HT1080 (cell line): ENCODE data around the gene CIAO2A. TPM values are rescaled to one million over a fixed set of nuclear protein-coding genes. Genes with fewer than 3 reads are reported as not detected.
A peak's percentile ranks its signal among the peaks of the same experiment; 100 is the strongest.
"Not testable (repeated sequence)": the region's sequence is repeated elsewhere in the genome, so short reads cannot be mapped to it uniquely, and the experiment has no call there.

Experiments used
- DNase-seq: peaks from one replicate; pipeline ENCODE4 v3.0.0-alpha.2; 2015; ENCODE audit warnings: low read depth
- polyA plus RNA-seq, 2 experiments: library from polyadenylated mRNA; depleted of rRNA; stranded (reverse); fragments of >200 nt; gene quantifications; 2 replicates each; pipeline ENCODE4 v1.2.3, GENCODE V29; 2015
- total RNA-seq: library from RNA; depleted of rRNA; stranded (reverse); fragments of >200 nt; shearing (Covaris generic); gene quantifications from 2 replicates; pipeline ENCODE4 v1.2.3, GENCODE V29; 2014; rRNA removed

CIAO2A gene, protein sequence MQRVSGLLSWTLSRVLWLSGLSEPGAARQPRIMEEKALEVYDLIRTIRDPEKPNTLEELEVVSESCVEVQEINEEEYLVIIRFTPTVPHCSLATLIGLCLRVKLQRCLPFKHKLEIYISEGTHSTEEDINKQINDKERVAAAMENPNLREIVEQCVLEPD
- 150 and 157 TPM in 2 replicates for total RNA-seq
- polyA plus RNA-seq (2015; cell fraction: cytosol; rRNA removed) = 115 and 136 TPM in 2 replicates
- polyA plus RNA-seq (2015; cell fraction: nucleus; rRNA removed) = 37.2 and 55.5 TPM in 2 replicates

DNA sequence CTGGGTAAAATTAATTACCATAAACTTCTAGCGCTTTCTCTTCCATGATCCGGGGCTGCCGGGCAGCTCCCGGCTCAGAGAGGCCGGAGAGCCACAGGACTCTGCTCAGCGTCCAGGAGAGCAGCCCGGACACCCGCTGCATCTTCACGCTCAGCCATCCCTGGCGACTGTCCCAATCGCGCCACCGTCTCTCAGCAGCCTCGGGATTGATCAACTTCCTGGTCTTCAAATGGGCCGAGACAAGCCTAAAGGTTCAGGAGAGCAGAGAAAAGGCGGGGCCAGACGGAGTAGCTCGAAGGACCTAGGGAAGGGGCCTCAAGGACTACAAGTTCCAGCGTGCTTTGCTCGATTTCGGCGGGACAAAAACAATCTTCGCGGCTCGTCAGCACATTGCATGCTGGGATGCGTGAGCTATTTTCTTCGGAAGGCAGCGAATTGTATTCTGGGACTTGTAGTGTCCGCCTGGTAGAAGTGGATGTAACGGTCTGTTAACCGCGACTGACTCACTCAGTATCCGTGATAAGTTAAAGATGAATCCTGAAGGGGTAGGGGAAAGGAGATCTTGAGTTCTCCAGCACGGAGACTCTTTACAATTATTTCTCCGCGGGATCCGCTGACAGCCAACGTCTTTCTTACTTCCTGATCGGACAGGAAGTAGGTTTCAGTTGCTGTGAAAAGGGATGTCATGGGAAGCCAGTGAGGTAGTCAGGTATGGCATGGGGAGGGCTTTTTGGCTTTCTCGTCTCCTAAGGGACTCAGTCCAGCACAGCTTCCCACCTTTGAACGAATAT is at the start of gene CIAO2A:
Gene CIAO2A (minus strand): TSS at position 212 of the 791 bp plus-strand sequence. CDS start 70 bp downstream, at position 142.
- peak; percentile 99 for DNase-seq

DNA sequence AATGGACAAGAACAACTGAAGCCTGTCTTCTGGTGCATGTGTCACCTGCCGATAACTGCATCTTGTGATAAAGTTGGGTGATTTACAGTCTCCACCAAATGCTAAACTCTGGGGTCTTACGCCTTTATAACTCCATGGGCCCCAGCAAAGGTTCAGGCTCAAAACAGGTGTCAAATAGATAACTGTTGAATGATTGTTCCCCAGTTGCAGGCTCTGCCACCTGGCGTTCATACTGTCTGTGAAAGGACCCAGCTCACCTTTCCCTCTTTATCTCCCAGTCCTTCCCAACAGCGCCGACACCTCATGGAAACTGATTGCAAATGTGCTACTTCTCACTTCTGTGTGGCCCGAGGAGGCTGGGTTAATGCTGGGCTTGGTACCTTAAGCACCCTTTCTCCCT is 49.6 kb upstream of the CIAO2A start:
- DNase-seq = no peak

DNA sequence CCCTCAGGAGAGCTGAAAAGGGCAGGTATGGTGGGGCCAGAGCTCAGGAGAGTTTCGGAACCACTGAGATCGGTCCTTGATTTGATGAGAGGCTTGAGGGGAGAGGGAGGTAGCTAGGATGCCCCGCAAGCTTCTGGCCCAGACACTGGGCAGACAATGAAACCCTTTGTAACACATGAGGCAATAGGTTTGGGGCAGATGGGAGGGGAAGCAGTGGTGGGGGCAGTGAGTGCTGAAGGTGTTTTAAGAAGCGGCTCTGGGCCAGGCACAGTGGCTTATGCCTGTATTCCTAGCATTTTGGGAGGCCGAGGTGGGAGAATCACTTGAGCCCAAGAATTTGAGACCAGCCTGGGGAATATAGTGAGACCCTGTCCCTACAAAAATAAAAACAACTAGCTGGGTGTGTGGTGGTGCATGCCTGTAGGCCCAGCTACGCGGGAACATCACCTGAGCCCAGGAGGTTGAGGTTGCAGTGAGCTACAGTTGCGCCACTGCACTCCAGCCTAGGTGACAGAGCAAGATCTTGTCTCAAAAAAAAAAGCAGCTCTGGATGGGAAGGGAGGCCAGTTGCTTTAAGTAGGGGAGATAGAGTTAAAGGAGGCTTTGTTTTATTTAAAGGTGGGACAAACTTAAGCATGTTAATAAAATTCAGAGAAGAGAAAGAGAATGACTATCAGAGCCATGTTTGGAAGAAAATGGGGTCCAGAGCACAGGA is 48.3 kb upstream of the CIAO2A start:
- DNase-seq = no peak

DNA sequence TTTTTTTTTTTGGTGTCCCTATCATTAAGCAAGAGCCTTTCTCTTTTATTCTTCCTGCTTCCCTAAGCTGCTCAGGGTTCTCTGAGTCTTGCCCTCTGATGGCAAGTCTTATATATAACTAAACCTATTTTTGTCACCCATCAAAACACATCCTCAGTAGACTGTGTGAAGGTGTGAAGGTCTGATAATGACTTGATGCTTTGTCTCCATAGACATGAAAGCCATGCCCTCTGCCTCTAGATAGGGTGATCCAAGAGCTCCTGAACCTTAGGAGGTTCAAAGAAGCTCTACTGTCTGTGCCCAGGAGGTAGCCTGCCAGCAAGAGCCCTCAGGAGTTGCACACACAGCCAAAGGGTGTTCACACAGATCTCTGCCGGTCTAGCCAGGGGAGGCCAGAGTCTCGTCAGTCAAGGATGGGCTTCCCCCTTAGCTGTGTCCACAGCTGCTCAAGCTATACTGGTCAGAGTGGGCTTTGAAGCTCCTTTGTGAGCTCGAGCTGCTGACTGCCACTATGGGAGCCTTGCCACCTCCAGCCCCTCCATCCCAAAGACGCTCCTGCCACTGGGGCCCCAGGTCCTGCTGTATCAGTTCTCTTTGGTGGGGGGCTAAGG is 44.8 kb upstream of the CIAO2A start:
- no peak for DNase-seq

DNA sequence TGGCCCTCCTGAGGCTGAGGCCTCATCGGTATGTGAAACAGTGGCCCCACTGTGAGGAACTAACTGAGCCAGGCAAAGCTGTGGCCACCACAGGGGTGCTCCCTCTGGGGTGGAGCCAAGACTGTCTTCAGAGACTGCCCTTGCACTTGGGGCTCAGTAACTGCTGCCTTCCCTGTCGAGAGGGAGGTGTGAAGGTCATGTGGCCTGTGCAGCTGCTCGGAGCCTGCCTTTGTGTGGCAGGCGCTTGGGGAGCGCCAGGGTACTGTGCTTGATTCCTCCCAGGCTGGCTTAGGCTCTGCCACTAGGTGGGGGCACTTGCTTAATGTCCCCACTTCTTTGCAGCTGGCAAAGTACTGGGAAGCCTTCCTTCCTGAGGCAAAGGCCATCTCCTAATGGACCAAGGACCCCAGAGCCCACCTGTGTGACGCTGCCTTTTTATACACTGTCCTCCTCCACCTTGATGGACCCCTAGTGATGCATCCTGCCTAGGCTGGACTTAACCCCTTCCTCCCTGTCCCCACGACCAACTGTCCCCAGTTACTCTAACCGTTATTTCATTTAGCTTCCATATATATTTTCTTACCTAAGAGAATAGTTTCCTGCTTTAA is 43.7 kb upstream of the CIAO2A start:
- no peak for DNase-seq

DNA sequence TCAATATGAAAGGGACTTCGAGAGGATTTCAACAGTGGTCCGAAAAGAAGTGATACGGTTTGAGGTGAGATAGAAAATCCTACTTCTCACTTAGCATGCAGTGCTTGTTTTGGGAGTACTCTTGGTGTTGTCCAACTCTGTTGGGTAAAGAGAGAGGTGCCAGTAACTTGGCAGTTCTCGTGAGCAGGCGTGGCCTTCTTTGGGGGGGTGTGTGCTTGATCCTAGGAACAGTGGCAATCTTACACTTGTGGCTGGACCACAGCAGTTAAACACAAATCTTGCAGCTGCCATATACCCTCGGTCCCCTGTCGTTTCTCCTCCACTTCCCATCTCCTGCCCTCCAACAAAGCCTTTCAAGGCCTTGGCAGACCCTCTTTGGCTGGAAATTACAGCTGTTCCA is 42.7 kb upstream of the CIAO2A start:
- DNase-seq = no peak

DNA sequence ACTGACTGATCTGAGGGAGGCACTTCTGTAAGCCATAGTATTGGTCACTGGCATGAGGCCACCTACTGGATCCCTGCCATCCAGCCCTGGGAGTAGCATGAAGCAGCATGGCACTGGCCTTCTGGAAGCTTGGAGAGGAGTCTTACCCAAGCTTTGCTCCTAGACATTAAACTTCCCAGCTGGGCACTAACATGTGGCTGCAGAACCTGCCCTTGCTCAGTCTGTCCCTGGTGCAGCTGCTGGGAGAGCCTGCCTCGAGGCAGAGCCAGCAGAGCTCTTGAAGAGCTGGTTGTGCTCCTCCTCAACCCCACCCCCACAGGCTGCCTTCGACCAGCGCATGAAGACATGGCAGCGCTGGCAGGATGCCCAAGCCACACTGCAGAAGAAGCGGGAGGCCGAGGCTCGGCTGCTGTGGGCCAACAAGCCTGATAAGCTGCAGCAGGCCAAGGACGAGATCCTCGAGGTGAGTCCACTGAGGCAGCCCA is 40.7 kb upstream of the CIAO2A start:
- no peak for DNase-seq

DNA sequence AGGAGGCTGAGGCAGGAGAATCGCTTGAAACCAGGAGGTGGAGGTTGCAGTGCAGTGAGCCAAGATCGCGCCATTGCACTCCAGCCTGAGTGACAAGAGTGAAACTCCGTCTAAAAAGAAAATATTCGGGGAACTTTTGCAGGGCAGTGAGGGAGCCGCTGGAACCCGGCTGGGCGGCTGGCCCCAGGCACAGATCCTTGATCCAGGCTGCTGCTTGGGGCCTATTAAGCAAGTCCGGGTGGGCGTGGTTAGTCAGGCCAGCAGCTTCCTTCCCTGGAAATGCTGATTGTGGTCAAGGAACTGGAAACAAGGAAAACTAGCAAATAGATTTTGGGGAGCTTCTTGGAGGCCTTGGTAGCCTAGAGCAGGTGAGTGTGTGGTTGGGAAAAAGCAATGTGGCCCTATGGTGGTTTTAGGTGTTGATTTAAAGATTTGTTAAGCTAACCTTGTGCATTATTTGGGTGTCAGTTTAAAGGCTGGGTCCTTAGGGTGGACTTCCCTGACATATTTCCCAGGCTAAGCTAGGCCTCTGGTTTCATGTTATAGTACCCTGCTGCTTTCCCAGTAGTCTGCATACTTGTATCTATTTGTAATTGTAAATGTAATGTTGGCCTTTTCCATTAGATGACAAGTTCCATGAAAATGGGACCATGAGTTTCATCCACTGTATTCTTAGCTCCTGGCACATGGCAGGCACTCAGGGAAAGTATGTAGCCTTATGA is 40.1 kb upstream of the CIAO2A start:
- DNase-seq = no peak

DNA sequence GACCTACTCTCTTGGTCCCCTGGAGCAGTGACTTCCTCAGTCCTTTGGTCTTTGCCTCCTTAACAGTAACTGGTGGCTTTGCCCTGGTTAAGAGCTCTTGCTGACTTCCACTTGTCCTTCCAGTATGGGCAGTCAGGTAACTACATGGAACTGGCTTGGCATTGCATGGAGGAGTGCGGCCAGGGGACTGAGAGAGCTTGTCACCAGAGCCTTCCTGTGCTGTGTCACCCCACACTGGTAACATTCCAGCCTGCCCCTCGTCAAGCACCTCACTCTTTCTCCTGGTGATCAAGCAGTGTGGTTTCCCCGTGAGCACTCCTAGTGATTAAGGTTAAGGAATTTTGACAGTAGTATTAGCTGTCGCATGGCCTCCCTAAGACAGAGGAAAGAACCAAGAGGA is 38.6 kb upstream of the CIAO2A start:
- no peak for DNase-seq

DNA sequence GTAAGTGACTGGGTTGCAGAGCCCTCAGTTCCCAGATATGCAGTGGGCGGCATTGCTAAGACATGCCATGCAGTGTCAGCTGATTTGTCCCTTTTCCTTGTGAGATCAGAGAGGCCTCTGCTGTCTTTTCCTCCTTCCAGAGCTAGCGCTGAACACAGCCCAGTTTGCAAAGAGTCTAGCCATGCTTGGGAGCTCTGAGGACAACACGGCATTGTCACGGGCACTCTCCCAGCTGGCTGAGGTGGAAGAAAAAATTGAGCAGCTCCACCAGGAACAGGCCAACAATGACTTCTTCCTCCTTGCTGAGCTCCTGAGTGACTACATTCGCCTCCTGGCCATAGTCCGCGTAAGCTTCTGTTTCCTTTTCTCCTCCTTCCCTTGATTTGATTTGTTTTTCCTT is 37.9 kb upstream of the CIAO2A start:
- no peak for DNase-seq

DNA sequence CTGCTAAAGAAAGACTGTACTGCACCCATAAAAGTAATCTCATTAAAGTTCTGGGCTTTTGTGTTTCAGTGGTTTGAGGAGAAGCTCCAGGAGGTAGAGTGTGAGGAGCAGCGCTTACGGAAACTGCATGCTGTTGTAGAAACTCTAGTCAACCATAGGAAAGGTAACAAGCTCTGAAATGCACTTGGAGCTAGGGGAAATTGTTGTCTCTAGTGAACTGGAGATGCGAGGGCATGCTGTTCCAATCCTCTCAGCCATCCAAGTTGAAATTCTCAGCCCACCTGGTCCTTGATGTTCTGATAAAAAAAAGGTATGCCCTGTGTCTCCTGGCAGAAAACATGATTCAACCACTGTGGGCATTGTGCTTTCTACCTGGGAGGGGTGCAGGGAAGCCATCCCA is 36.5 kb upstream of the CIAO2A start:
- no peak for DNase-seq

DNA sequence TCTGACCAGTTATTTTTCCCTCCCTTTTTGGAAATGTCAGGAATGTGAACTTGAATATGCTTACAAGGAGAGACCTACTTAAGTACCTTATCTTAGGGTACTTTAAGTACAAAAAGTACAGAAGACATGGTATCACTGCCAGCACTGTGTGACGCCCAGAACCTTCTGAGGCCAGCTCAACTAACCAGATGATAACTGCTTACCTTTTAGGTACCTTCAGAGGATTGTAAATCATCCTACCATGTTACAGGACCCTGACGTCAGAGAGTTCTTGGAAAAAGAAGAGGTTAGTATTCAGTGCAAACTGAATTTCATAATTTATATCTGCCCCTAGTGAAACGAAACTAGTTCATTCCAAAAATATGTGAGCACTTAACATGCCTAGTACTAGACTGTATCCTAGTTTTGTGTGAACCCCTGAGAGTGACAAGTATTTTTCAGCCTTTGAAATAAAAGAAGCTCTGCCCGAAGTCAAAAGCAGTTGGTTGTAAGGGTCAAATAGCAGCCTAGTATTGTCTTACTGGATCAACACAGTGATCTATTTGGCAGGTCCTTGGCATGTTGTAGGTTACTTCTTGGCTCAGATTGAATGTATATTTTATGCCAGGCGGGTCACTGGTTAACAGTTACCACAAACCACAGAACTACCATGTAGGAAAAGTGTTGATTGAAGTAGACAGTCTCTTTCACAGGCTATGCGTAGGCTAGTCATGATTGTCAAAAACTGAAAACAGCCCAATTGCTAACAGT is 34.1 kb upstream of the CIAO2A start:
- DNase-seq = no peak

DNA sequence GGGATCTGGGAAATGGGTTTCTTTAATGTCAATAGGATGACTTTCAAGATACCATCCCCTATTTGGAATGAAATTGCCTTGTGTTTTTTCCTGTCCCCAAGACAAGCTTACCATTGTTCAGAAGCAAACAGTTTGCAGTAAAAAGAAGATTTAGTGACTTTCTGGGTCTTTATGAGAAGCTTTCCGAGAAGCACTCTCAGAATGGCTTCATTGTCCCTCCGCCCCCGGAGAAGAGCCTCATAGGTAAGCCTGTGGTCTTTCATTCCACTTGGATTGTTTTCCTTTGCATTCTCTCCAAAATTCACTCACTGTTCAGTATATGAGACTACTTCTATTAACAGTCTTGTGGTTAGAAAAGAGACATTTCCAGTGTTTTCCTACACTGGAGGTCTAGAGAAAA is 32.3 kb upstream of the CIAO2A start:
- DNase-seq = no peak

DNA sequence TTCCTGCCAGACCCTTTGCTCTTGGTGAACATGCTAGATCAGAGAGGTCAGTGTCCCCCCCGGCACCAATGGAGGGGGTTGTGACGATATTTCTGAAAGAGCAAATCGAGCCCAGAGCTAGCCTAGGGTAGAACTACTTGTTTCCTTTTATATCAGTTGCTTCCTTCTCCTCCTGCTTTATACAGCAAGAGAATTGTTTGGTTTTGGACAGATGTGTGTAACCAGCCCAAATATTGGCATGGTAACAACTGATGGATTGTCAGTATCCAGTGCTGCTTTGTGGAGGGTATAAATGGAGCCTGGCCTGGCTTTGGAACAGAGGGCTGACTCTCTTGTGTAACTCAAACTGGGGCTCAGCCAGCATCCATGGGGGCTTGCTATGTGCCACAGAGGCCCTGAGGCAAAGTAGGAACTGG is 29.3 kb upstream of the CIAO2A start:
- DNase-seq = no peak

DNA sequence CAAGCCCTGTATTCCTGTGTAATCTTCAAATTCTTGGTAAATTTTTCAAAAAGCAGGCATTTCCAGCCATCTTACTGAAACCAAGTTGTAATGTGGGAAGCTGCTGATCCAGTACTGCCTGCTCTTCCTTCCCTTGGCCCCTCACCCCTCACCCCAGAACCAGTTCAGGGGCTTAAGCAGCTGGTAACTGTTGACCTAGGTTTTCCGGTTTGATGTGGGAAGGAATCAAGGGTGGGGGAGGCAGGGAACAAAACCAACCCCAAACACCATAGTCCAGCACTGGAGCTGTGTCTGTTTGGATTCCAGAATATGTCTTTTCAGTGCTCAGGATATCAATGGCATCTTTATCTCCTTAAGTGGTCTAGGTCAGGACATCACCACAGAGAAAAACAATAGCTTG is 28.8 kb upstream of the CIAO2A start:
- DNase-seq = no peak

DNA sequence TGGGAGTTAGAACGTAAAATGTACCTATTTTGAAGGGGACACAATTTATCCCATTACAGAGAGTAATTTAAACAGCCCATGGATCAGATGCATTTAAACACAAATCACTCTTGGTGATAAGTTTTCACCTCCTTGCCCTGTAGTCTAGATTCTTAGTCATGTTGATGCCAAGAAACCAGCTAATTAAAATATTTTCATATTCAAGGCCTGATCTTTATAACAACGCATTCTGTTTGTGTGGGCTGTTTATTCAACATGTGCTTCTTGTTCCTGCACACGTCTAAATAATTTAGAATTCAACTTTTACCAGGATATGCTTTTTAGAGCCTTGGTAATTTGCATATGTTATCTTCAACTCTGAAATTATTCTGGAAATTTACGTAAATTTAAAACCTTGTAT is 28.0 kb upstream of the CIAO2A start:
- no peak for DNase-seq

DNA sequence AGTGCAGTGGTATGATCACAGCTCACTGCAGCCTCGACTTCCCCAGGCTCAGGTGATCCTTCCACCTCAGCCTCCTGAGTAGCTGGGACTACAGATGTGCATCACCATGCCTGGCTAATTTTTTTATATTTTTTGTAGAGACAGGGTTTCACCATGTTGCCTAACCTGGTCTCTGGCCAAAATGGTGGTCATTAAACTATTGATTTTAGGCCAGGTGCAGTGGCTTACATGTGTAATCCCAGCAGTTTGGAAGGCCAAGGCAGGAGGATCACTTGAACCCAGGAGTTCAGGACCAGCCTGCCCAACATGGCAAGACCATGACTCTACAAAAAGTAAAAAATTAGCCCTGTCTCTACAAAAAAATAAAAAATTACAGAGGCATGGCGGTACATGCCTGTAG is 26.7 kb upstream of the CIAO2A start:
- not testable (repeated sequence) for DNase-seq

DNA sequence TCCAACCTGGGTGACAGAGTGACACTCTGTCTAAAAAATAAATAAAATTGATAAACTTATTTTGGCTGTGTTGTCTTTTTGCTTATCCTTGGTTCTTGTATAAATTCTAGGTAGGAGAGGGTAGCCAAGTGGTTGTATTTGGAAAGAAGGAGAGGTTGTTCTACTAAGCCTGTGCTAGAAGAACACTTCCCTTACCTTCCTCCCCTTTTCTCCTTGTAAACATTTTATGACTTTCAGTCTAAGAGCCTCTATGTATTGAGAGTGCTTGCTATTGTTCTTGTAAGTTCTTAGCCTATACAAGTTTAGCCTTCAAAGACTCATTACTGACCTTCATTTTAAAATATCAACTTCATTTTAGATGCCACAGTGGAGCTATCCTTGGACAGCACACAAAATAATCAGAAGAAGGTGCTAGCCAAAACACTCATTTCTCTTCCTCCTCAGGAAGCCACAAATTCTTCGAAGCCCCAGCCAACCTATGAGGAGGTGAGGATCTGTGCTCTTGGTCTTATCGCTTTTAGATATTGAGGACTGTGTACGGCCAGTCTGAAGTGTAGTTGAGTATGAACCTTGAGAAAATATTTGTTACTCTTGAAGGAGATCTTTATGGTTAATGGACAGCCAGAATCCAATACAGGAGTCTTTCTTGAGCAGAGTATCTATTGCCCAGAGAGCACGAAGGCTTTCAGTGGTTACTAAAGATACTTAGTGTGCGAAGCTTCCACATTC is 24.3 kb upstream of the CIAO2A start:
- DNase-seq = no peak

DNA sequence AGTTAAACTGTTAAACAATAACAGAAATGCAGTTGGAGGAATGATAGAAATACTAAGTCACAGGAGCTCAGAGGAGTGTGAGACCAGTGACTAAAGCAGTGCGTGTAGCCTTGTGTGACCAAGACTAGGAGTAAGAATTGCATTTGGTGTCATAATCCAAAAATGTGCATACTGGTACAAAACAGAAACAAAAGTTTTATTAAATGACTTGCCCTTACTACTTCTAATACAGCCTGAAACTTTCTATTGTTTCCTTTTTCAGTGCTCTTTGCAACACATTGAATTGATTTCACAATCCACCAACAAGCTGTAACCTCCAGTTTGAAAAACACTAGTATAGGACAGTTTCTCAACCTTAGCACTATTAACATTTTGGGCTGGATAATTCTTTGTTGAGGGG is 19.3 kb upstream of the CIAO2A start:
- DNase-seq = no peak
